ENCODE results near the gene IRF2BP1.
"Not testable (repeated sequence)": the region's sequence is repeated elsewhere in the genome, so short reads cannot be mapped to it uniquely, and the experiment has no call there.

The IRF2BP1 gene

DNA sequence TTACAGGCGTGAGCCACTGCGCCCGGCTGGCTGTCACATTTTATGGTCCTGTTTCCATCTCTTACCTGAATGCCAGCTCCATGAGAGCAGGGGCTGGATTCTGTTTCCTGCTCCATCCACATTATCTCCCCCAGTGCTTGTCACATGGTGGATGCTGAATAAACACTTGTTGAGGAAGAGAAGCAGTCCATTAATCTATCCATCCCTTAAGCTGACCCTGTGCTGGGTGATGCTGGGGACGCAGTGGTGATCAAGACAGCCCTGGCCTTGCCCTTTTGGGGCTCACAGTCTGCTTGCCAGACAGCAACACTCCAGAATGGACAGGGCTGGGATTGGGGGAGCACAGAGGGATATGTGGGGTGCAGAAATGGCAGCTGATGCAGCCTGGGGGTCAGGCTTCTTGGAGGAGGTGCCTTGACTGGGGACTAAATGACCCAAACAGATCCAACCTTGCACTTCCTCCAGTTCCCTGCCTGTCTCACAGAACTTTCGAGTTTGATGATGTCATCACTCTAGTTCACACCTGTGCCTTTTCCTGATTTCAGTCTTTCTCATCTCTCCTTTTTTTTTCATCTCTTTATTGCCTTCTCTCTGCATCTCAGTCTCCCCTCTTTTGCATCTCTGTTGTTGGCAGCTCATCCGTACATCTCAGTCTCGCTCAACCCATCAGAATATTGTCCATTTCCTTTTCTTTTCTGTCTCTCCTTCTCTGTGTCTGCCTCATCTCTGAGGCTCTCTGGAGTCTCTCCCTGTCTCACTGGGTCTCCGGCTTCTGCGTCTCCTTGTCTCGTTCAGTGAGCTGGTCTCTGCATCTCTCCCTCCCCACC is 4.6 kb downstream of the IRF2BP1 start:
- no peak for DNase-seq

DNA sequence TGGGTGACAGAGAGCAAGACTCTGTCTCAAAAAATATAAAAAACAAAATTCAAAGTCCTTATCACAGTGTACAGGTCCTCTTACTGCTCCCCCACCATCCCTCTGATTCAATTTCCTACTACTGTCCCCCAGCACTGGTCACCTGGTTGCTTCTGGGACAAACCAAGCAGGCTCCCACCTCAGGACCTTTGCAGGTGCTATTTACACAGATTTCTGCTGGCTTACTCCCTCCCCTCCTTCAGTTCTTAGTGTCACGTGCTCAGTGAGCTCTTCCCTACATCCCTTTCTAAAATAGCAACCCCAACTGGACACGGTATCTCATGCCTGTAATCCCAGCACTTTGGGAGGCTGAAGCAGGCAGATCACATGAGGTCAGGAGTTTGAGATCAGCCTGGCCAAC is 6.0 kb downstream of the IRF2BP1 start:
- no peak for DNase-seq

- DNase-seq, result no peak
These were observed 6.9 kb downstream of the IRF2BP1 start for GRCh38 chr19:45879055-45879454.

- no peak for DNase-seq
These were observed 7.7 kb downstream of the IRF2BP1 start for GRCh38 chr19:45878043-45878794.

DNA sequence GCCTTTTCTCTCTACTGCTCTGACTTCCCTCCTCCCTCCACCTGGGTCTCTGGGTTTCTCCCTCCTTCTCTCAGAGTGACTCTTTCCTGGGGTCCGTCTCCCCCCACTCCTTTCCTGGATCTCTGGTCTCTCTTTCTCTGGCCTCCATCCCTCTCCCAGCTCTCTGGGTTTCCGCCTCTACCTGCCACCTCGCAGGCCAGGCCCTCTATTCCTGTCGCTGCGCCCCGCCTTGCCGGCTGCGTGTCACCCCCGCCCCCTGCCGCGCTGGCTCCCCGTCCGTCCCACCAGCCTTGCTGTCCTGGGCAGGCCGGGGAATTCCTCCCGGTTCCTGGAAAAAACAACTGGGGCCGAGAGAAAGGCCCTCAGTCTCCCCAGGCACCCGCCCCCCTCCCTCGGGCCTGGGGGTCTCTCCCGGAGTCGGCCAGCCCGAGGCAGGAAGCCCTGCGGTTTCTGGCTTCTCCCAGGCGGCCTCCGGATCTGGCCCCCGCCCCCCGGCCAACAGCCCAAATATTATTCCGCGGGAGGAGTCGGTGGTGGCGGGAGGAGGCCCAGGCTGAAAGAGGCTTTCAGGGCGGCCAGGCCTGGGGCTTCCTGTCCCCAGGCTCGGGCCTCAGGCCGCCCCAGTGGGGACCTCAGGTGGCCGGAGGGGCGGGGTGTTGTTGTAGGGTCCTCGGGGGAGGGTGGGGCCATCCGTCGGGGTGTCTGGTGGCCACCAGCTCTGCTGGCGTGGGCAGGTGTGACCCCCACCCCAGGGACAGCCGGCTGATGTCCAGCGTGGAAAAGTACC is 9.3 kb downstream of the IRF2BP1 start:
- DNase-seq, result no peak

DNA sequence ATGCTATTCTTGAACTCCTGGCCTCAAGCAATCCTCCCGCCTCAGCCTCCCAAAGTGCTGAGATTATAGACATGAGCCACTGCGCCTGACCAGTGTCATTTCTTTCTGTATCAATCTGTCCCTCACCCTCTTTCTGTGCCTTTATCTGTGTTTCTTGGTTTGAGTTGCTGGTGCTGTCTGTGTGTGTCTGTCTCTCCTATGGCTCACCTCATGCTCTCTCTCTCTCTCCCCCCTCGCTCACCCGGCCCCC is 9.9 kb downstream of the IRF2BP1 start:
- DNase-seq, result no peak

GRCh38 chr19:45874620-45874966 is 11.3 kb downstream of the IRF2BP1 start:
- DNase-seq, result no peak

- DNase-seq, result no peak
These were observed 12.6 kb downstream of the IRF2BP1 start for GRCh38 chr19:45873219-45873772.

GRCh38 chr19:45872095-45872919 is 13.6 kb downstream of the IRF2BP1 start:
- DNase-seq, result no peak

DNA sequence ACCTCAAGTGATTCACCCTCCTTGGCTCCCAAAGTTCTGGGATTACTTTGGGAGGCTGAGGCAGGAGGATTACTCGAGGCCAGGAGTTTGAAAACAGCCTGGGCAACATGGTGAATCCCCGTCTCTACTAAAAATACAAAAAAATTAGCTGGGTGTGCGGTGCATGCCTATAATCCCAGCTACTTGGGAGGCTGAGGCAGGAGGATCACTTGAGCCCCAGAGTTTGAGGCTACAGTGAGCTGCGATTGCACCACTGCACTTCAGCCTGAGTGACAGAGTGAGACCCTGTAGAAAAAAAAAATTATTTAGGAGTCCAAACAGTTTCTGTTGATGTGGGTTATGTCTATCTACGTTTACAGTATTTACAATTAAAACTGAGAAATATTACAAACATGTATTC is 15.1 kb downstream of the IRF2BP1 start:
- DNase-seq, result no peak

- not testable (repeated sequence) for DNase-seq
These were observed 18.7 kb downstream of the IRF2BP1 start for GRCh38 chr19:45867241-45867640.

DNA sequence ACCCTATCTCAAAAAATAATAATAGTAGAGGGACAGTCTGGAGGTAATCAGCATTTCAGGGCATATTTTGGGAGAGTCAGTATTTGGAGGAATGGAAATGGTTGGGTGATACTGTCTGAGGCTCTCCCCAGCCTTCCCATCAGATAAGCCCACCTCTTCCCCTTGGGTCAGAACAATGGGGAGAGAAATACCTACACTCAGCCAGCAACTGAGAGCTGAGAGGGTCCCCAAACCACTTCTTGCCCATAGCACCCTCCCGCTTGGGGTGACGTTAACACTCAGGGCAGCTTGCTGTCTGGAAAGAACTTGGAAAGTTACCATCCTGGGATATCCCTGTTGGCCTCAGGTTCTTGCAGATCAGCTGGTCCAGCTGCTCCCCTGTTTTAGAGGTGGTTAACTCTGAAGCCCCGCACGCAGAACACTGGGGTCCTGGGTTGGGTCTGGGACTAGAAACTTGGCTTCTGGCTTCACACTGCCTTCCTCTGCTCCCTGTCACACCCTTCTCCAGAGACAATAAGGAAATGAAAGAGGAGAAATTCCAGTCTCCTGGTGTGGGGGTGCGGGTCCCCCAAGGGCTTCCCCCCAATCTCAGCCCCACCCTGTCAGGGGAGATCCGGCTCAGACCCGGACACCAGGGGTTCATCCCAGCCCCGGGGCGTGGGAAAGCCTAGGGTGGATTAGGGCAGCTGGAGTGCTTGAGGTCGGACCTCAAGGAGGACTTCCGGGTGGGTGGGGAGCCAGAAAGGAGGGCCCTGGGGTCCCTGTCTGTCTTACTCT is 19.4 kb downstream of the IRF2BP1 start:
- DNase-seq, result no peak

DNA sequence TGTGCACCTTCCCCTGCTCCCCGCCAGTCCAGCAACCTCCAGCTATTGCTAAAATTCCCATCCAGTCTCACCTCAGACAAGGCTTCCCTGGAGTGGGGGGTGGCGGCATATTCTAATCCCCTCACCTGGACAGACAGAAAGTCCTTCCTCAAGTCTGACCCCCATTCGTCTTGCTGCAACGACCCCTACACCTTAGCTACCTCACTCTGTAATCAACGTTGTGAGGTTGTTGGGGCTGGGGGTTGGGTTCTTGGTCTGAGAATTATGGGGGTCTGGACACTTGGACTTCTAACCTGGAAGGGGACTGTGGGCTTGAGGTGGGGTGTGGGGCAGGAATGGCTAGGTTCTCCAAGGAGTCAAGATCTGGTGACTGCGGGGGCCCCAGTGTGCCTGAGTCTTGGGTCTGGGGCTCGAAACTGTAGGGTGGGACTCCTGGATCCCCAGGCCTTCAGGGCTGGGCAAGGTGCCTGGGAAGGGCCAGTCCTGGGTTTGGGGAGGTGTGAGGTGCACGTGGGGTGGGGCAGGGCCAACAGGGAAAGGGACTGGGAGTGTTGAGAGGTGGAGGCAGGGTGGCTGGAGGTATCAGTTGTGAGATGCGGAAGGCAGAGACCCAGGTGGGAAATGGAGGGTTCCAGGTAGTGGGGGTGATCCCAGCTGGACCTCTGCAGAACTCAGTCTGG is 20.5 kb downstream of the IRF2BP1 start:
- DNase-seq, result no peak

- DNase-seq, result no peak
These were observed 21.3 kb downstream of the IRF2BP1 start for GRCh38 chr19:45864629-45865082.

DNA sequence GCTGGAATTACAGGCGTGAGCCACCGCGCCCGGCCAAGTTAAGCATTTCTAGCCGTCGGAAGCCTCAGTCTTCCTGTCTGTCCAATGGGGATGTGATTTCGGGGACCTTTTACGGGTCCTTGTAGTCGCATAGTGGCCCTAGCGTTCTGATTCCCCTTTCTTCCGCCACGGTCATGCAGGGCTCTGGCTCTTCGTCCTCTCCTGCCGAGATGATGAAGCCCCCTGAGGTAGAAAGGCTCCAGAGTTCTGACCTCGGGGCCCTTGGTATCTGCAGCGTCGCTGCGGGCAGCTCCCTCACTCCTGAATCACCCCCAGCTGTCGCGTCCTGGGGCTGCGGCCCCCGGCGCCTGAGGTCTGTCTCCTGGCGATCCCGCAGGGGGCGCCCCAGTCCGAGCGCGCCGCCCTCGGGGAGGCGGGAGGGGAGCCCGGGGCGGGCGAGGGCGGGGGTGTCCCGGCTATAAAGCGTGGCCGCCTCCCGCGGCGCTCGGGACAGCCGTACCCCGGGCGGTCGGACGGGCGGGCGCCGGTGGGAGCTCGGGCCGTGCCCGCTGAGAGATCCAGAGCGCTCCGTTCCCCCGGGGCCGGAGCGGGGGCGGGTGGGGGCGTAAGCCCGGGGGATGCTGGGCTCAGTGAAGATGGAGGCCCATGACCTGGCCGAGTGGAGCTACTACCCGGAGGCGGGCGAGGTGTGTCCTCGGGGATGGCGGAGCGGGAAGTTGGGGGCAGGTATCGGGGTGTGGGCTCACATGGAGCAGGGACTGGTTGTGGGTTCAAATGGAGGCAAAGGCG is 21.9 kb downstream of the IRF2BP1 start, which contains the start of gene FOXA3:
Gene FOXA3 (plus strand): TSS at position 487 of the 789 bp plus-strand sequence. CDS start 131 bp downstream, at position 618.
- DNase-seq, result no peak

- no peak for DNase-seq
These were observed 22.6 kb downstream of the IRF2BP1 start for GRCh38 chr19:45863335-45863839.

GRCh38 chr19:45862564-45863334 is 23.2 kb downstream of the IRF2BP1 start, which contains the start of gene SYMPK:
SYMPK (minus strand) TSS chr19:45863147; CDS start chr19:45854495, 8,652 bp downstream.
- DNase-seq, result peak; percentile 95

GRCh38 chr19:45862271-45862563 is 23.7 kb downstream of the IRF2BP1 start:
- DNase-seq, result no peak

Measured in NCI-H1092 treated with DMSO at 0.1 percent for 48 hours (cell line).